ENCODE data around the gene QRICH1.
A peak's percentile ranks its signal among the peaks of the same experiment; 100 is the strongest.

GRCh38 chr3:49104427-49105291 lies 10.8 kb upstream of the QRICH1 start, which contains the start of gene QARS1:
- TF ChIP-seq HCFC1 (IDR thresholded peaks at IDR 0.05; ENCODE audit: low read length), result peak; percentile 45
- TF ChIP-seq, protein P1, sequence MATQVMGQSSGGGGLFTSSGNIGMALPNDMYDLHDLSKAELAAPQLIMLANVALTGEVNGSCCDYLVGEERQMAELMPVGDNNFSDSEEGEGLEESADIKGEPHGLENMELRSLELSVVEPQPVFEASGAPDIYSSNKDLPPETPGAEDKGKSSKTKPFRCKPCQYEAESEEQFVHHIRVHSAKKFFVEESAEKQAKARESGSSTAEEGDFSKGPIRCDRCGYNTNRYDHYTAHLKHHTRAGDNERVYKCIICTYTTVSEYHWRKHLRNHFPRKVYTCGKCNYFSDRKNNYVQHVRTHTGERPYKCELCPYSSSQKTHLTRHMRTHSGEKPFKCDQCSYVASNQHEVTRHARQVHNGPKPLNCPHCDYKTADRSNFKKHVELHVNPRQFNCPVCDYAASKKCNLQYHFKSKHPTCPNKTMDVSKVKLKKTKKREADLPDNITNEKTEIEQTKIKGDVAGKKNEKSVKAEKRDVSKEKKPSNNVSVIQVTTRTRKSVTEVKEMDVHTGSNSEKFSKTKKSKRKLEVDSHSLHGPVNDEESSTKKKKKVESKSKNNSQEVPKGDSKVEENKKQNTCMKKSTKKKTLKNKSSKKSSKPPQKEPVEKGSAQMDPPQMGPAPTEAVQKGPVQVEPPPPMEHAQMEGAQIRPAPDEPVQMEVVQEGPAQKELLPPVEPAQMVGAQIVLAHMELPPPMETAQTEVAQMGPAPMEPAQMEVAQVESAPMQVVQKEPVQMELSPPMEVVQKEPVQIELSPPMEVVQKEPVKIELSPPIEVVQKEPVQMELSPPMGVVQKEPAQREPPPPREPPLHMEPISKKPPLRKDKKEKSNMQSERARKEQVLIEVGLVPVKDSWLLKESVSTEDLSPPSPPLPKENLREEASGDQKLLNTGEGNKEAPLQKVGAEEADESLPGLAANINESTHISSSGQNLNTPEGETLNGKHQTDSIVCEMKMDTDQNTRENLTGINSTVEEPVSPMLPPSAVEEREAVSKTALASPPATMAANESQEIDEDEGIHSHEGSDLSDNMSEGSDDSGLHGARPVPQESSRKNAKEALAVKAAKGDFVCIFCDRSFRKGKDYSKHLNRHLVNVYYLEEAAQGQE (IDR thresholded peaks at IDR 0.05; ENCODE audit: low read depth, low read length), result no peak
- no peak for TF ChIP-seq STAT3 (IDR thresholded peaks at IDR 0.05; ENCODE audit: low read depth, low read length)
- peak; percentile 91 for TF ChIP-seq POLR2A (IDR thresholded peaks at IDR 0.05; ENCODE audit: low read depth, low read length)
- TF ChIP-seq, protein P2, sequence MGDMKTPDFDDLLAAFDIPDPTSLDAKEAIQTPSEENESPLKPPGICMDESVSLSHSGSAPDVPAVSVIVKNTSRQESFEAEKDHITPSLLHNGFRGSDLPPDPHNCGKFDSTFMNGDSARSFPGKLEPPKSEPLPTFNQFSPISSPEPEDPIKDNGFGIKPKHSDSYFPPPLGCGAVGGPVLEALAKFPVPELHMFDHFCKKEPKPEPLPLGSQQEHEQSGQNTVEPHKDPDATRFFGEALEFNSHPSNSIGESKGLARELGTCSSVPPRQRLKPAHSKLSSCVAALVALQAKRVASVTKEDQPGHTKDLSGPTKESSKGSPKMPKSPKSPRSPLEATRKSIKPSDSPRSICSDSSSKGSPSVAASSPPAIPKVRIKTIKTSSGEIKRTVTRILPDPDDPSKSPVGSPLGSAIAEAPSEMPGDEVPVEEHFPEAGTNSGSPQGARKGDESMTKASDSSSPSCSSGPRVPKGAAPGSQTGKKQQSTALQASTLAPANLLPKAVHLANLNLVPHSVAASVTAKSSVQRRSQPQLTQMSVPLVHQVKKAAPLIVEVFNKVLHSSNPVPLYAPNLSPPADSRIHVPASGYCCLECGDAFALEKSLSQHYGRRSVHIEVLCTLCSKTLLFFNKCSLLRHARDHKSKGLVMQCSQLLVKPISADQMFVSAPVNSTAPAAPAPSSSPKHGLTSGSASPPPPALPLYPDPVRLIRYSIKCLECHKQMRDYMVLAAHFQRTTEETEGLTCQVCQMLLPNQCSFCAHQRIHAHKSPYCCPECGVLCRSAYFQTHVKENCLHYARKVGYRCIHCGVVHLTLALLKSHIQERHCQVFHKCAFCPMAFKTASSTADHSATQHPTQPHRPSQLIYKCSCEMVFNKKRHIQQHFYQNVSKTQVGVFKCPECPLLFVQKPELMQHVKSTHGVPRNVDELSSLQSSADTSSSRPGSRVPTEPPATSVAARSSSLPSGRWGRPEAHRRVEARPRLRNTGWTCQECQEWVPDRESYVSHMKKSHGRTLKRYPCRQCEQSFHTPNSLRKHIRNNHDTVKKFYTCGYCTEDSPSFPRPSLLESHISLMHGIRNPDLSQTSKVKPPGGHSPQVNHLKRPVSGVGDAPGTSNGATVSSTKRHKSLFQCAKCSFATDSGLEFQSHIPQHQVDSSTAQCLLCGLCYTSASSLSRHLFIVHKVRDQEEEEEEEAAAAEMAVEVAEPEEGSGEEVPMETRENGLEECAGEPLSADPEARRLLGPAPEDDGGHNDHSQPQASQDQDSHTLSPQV (IDR thresholded peaks at IDR 0.05), result no peak
- TF ChIP-seq CEBPZ (IDR thresholded peaks at IDR 0.05; ENCODE audit: low read depth, low read length), result no peak
- peak; percentile 89 for TF ChIP-seq SP1 (IDR thresholded peaks at IDR 0.05; ENCODE audit: low read depth, low read length)
- no peak for TF ChIP-seq EZH2 (IDR thresholded peaks at IDR 0.05; ENCODE audit: borderline replicate concordance, control insufficient read depth, low read depth, low read length)
- TF ChIP-seq, protein P3, sequence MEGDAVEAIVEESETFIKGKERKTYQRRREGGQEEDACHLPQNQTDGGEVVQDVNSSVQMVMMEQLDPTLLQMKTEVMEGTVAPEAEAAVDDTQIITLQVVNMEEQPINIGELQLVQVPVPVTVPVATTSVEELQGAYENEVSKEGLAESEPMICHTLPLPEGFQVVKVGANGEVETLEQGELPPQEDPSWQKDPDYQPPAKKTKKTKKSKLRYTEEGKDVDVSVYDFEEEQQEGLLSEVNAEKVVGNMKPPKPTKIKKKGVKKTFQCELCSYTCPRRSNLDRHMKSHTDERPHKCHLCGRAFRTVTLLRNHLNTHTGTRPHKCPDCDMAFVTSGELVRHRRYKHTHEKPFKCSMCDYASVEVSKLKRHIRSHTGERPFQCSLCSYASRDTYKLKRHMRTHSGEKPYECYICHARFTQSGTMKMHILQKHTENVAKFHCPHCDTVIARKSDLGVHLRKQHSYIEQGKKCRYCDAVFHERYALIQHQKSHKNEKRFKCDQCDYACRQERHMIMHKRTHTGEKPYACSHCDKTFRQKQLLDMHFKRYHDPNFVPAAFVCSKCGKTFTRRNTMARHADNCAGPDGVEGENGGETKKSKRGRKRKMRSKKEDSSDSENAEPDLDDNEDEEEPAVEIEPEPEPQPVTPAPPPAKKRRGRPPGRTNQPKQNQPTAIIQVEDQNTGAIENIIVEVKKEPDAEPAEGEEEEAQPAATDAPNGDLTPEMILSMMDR (IDR thresholded peaks at IDR 0.05 in 2 of 3, conservative IDR thresholded peaks at IDR 0.05 in 1 of 3; ENCODE audit: control insufficient read depth in 2 of 3, extremely low read depth in 1 of 3, insufficient read depth in 1 of 3, low read depth in 3 of 3, low read length in 3 of 3), result no peak
- TF ChIP-seq SIN3A (IDR thresholded peaks at IDR 0.05; ENCODE audit: low read depth, low read length), result peak; percentile 95
- TF ChIP-seq MTA2 (IDR thresholded peaks at IDR 0.05; ENCODE audit: low read depth), result no peak
